ENCODE results near the gene XNDC1N.
A peak's percentile ranks its signal among the peaks of the same experiment; 100 is the strongest.
"Not testable (repeated sequence)": the region's sequence is repeated elsewhere in the genome, so short reads cannot be mapped to it uniquely, and the experiment has no call there.

Gene XNDC1N

GRCh38 chr11:71913756-71914526 is 14.5 kb downstream of the XNDC1N start:
- Mint-ChIP-seq H3K27ac (no peak overlapping the region), H3K4me1 (peaks cover 6% of the 10 kb centered on the region), H3K27me3 (ENCODE audit: low read depth, poor library complexity) (peaks cover 8% of the 10 kb centered on the region), H3K36me3 (ENCODE audit: low read depth) (peaks cover 51% of the 10 kb centered on the region), H3K4me3 (no peak overlapping the region), H3K9me3 (no peaks in the 10 kb centered on the region)
- no peak for DNase-seq
- TF ChIP-seq CTCF (IDR thresholded peaks at IDR 0.05): no peak

- DNase-seq; H3K27ac Mint-ChIP-seq; H3K27me3 Mint-ChIP-seq (ENCODE audit: low read depth, poor library complexity); H3K4me3 Mint-ChIP-seq; H3K9me3 Mint-ChIP-seq: not testable (repeated sequence)
- H3K36me3 Mint-ChIP-seq (ENCODE audit: low read depth): peaks cover 47% of the 10 kb centered on the region
- peaks cover 13% of the 10 kb centered on the region for H3K4me1 Mint-ChIP-seq
These were observed 16.4 kb downstream of the XNDC1N start for GRCh38 chr11:71911986-71912340.

GRCh38 chr11:71911321-71911985 is 16.9 kb downstream of the XNDC1N start:
- peaks cover 47% of the 10 kb centered on the region for H3K36me3 Mint-ChIP-seq (ENCODE audit: low read depth)
- H3K27ac Mint-ChIP-seq; DNase-seq; H3K27me3 Mint-ChIP-seq (ENCODE audit: low read depth, poor library complexity); H3K4me3 Mint-ChIP-seq; H3K9me3 Mint-ChIP-seq: not testable (repeated sequence)
- H3K4me1 Mint-ChIP-seq: peaks cover 13% of the 10 kb centered on the region

- not testable (repeated sequence) for H3K4me1 Mint-ChIP-seq; H3K4me3 Mint-ChIP-seq; H3K9me3 Mint-ChIP-seq; H3K27ac Mint-ChIP-seq; DNase-seq; H3K27me3 Mint-ChIP-seq (ENCODE audit: low read depth, poor library complexity)
- H3K36me3 Mint-ChIP-seq (ENCODE audit: low read depth): peaks cover 43% of the 10 kb centered on the region
These were observed 17.6 kb downstream of the XNDC1N start for GRCh38 chr11:71910775-71911174.

- Mint-ChIP-seq H3K4me1 (peaks cover 8% of the 10 kb centered on the region), H3K27me3 (ENCODE audit: low read depth, poor library complexity) (peaks cover 6% of the 10 kb centered on the region), H3K9me3 (no peaks in the 10 kb centered on the region), H3K27ac (no peak overlapping the region), H3K36me3 (ENCODE audit: low read depth) (peaks cover 33% of the 10 kb centered on the region), H3K4me3 (no peak overlapping the region)
- DNase-seq: no peak
- TF ChIP-seq CTCF (IDR thresholded peaks at IDR 0.05): no peak
These were observed 20.2 kb downstream of the XNDC1N start for GRCh38 chr11:71908218-71908617.

GRCh38 chr11:71901137-71901536 is 27.3 kb downstream of the XNDC1N start:
- not testable (repeated sequence) for DNase-seq; H3K4me3 Mint-ChIP-seq; H3K9me3 Mint-ChIP-seq; H3K27me3 Mint-ChIP-seq (ENCODE audit: low read depth, poor library complexity)
- Mint-ChIP-seq H3K36me3 (ENCODE audit: low read depth) (peaks cover 54% of the 10 kb centered on the region), H3K4me1 (peaks cover 13% of the 10 kb centered on the region), H3K27ac (peak overlapping the region; percentile 85)

- Mint-ChIP-seq H3K27me3 (ENCODE audit: low read depth, poor library complexity) (peaks cover 5% of the 10 kb centered on the region), H3K36me3 (ENCODE audit: low read depth) (peaks cover 49% of the 10 kb centered on the region)
- DNase-seq: no peak
These were observed 32.4 kb downstream of the XNDC1N start for GRCh38 chr11:71895961-71896360.

GRCh38 chr11:71889181-71889872 is 39.1 kb downstream of the XNDC1N start:
- peaks cover 14% of the 10 kb centered on the region for H3K4me1 Mint-ChIP-seq
- H3K9me3 Mint-ChIP-seq; H3K27ac Mint-ChIP-seq; DNase-seq; H3K4me3 Mint-ChIP-seq; H3K36me3 Mint-ChIP-seq (ENCODE audit: low read depth); H3K27me3 Mint-ChIP-seq (ENCODE audit: low read depth, poor library complexity): not testable (repeated sequence)

More at GRCh38 chr11:71895961-71896360, 32.4 kb downstream of the XNDC1N start:
- no peak for TF ChIP-seq CTCF (IDR thresholded peaks at IDR 0.05)
- peaks cover 4% of the 10 kb centered on the region for H3K4me1 Mint-ChIP-seq
- no peak overlapping the region for H3K27ac Mint-ChIP-seq
- no peak overlapping the region for H3K4me3 Mint-ChIP-seq
- H3K9me3 Mint-ChIP-seq: peaks cover 7% of the 10 kb centered on the region

GRCh38 chr11:71888335-71889010 is 39.9 kb downstream of the XNDC1N start:
- DNase-seq, H3K27ac Mint-ChIP-seq: not testable (repeated sequence)
- H3K4me1 Mint-ChIP-seq: peaks cover 14% of the 10 kb centered on the region

GRCh38 chr11:71885806-71886205 is 42.6 kb downstream of the XNDC1N start:
- DNase-seq; H3K4me3 Mint-ChIP-seq; H3K27me3 Mint-ChIP-seq (ENCODE audit: low read depth, poor library complexity); H3K9me3 Mint-ChIP-seq; H3K36me3 Mint-ChIP-seq (ENCODE audit: low read depth): not testable (repeated sequence)
- Mint-ChIP-seq H3K27ac (peak overlapping the region; percentile 32), H3K4me1 (peaks cover 14% of the 10 kb centered on the region)

More at GRCh38 chr11:71888335-71889010, 39.9 kb downstream of the XNDC1N start:
- not testable (repeated sequence) for H3K9me3 Mint-ChIP-seq; H3K36me3 Mint-ChIP-seq (ENCODE audit: low read depth); H3K4me3 Mint-ChIP-seq; H3K27me3 Mint-ChIP-seq (ENCODE audit: low read depth, poor library complexity)
